SK-N-SH treated with all-trans-retinoic acid at 6 μM for 48 hours (cell line): ENCODE measurements around the gene INPP5E.

Experiments
- ATAC-seq: fragments of 200-7000 bp; cut with Tn5 transposase; 3 replicates; pipeline ENCODE4 v1.9.1; 2020; ENCODE audit warnings: mild to moderate bottlenecking, moderate library complexity
- ARNTL ChIP-seq: fragments of 450-650 bp; formaldehyde crosslinking; IDR thresholded peaks from 2 replicates; pipeline ENCODE4 v1.5.0; 2020; ENCODE audit warnings: low read depth, mild to moderate bottlenecking, moderate library complexity, borderline replicate concordance
- BACH2 ChIP-seq: fragments of 250-450 bp; sonication (Bioruptor Pico); IDR thresholded peaks from 2 replicates; pipeline ENCODE4 v1.9.0; 2021; ENCODE audit warnings: mild to moderate bottlenecking, borderline replicate concordance
- CSDC2 ChIP-seq: fragments of 250-450 bp; sonication (Bioruptor Pico); IDR thresholded peaks from 2 replicates; pipeline ENCODE4 v1.5.0; 2020; ENCODE audit warnings: mild to moderate bottlenecking, moderate library complexity
- CSRNP3 ChIP-seq: fragments of 250-450 bp; sonication (Bioruptor Pico); IDR thresholded peaks from 2 replicates; pipeline ENCODE4 v1.5.1; 2021; ENCODE audit warnings: mild to moderate bottlenecking, moderate library complexity
- ESRRG ChIP-seq: fragments of 250-450 bp; sonication (Bioruptor Pico); IDR thresholded peaks from 2 replicates; pipeline ENCODE4 v1.6.1; 2021; ENCODE audit warnings: mild to moderate bottlenecking
- GLIS3 ChIP-seq: fragments of 250-450 bp; sonication (Bioruptor Pico); IDR thresholded peaks from 2 replicates; pipeline ENCODE4 v1.5.0; 2020; ENCODE audit warnings: mild to moderate bottlenecking, moderate library complexity
- ISL1 ChIP-seq: fragments of 250-450 bp; sonication (Bioruptor Pico); IDR thresholded peaks from 2 replicates; pipeline ENCODE4 v2.1.2; 2022; ENCODE audit warnings: mild to moderate bottlenecking, moderate library complexity
- POU6F1 ChIP-seq: fragments of 250-450 bp; sonication (Bioruptor Pico); IDR thresholded peaks from 2 replicates; pipeline ENCODE4 v1.8.0; 2021; ENCODE audit warnings: low read depth, mild to moderate bottlenecking, moderate library complexity, borderline replicate concordance
- PPARA ChIP-seq: fragments of 250-450 bp; sonication (Bioruptor Pico); IDR thresholded peaks from 2 replicates; pipeline ENCODE4 v1.5.0; 2020; ENCODE audit warnings: mild to moderate bottlenecking, borderline replicate concordance
- SNAI2 ChIP-seq: fragments of 250-450 bp; sonication (Bioruptor Pico); IDR thresholded peaks from 2 replicates; pipeline ENCODE4 v1.5.0; 2020; ENCODE audit warnings: mild to moderate bottlenecking, moderate library complexity
- TCF4 ChIP-seq: fragments of 250-450 bp; sonication (Bioruptor Pico); IDR thresholded peaks from 2 replicates; pipeline ENCODE4 v1.8.0; 2021; ENCODE audit warnings: mild to moderate bottlenecking, moderate library complexity, borderline replicate concordance
- TOX ChIP-seq: fragments of 250-450 bp; sonication (Bioruptor Pico); IDR thresholded peaks from 2 replicates; pipeline ENCODE4 v1.8.0; 2021; ENCODE audit warnings: mild to moderate bottlenecking, moderate library complexity, borderline replicate concordance
- ZC3H10 ChIP-seq: fragments of 250-450 bp; sonication (Bioruptor Pico); IDR thresholded peaks from 2 replicates; pipeline ENCODE4 v1.5.1; 2021; ENCODE audit warnings: mild to moderate bottlenecking, moderate library complexity
- ZNF565 ChIP-seq: fragments of 450-650 bp; formaldehyde crosslinking; conservative IDR thresholded peaks from 2 replicates; pipeline ENCODE4 v1.5.0; 2020; ENCODE audit warnings: low read depth, mild to moderate bottlenecking, moderate library complexity
- ZNF70 ChIP-seq: fragments of 450-650 bp; formaldehyde crosslinking; IDR thresholded peaks from 2 replicates; pipeline ENCODE4 v1.5.0; 2020; ENCODE audit warnings: mild to moderate bottlenecking, moderate library complexity
- TF ChIP-seq, protein P1 (sequence below): fragments of 250-450 bp; sonication (Bioruptor Pico); IDR thresholded peaks from 2 replicates; pipeline ENCODE4 v1.8.0; 2020; ENCODE audit warnings: mild to moderate bottlenecking, moderate library complexity, borderline replicate concordance
- TF ChIP-seq, protein P2 (sequence below): fragments of 250-450 bp; sonication (Bioruptor Pico); IDR thresholded peaks from 2 replicates; pipeline ENCODE4 v1.5.1; 2020; ENCODE audit warnings: low read depth, mild to moderate bottlenecking, moderate library complexity
- TF ChIP-seq, protein P3 (sequence below): fragments of 250-450 bp; sonication (Bioruptor Pico); IDR thresholded peaks from 2 replicates; pipeline ENCODE4 v1.5.0; 2020; ENCODE audit warnings: mild to moderate bottlenecking, moderate library complexity

Gene INPP5E

GRCh38 chr9:136443687-136444086, 4.0 kb upstream of the INPP5E start (continued):
- TF ChIP-seq ZNF70 (CRISPR knock-in tag) (no peak), GLIS3 (no peak), PPARA (CRISPR knock-in tag) (no peak), ZNF565 (no peak), POU6F1 (CRISPR knock-in tag) (no peak), BACH2 (CRISPR knock-in tag) (no peak), CSDC2 (CRISPR knock-in tag) (no peak), ESRRG (CRISPR knock-in tag) (no peak), ZC3H10 (CRISPR knock-in tag) (no peak), ISL1 (CRISPR knock-in tag) (no peak)

DNA sequence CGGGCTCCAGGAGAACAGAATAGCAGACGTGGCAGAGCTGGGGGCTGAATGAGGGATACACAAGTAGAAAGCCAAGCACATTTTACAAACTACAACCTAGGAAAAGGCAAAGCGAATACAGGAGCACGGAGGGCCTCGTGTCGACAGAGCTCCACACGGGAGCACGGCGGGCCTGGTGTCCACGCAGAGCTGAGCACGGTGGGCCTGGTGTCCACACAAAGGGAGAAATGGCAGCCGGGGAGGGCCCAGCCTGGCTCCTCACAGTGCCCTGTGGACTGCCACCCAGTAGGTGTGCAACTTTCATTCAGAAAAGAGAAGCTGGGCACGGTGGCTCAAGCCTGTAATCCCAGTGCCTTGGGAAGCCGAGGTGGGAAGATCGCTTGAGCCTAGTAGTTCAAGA, 3.4 kb upstream of the INPP5E start:
- no peak for ATAC-seq
- TF ChIP-seq SNAI2 (CRISPR knock-in tag) (no peak), CSRNP3 (CRISPR knock-in tag) (no peak)

DNA sequence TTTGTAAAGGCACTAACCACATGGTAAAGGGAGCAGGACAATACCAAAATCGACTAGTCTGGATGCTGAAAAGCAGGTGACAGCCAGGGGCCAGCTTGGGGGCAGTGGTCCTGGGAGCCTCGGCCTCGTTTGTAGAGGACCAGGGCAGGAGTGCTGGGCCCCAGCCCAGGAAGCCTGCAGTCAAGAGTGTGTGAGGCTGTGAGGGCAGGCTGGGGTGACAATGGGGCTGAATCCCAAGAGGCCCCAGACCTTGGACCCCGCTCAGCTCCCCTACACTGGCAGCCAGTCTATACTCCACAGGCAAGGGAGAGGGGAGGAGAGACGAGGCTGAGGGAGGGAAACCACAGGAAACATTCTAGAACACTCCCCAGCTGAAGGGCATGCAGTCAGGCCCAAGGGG, 2.6 kb upstream of the INPP5E start:
- no peak for ATAC-seq
- TF ChIP-seq, protein P1, sequence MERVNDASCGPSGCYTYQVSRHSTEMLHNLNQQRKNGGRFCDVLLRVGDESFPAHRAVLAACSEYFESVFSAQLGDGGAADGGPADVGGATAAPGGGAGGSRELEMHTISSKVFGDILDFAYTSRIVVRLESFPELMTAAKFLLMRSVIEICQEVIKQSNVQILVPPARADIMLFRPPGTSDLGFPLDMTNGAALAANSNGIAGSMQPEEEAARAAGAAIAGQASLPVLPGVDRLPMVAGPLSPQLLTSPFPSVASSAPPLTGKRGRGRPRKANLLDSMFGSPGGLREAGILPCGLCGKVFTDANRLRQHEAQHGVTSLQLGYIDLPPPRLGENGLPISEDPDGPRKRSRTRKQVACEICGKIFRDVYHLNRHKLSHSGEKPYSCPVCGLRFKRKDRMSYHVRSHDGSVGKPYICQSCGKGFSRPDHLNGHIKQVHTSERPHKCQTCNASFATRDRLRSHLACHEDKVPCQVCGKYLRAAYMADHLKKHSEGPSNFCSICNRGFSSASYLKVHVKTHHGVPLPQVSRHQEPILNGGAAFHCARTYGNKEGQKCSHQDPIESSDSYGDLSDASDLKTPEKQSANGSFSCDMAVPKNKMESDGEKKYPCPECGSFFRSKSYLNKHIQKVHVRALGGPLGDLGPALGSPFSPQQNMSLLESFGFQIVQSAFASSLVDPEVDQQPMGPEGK (CRISPR knock-in tag) = no peak
- TF ChIP-seq CSRNP3 (CRISPR knock-in tag) (no peak), TCF4 (no peak), ESRRG (CRISPR knock-in tag) (no peak), SNAI2 (CRISPR knock-in tag) (no peak), PPARA (CRISPR knock-in tag) (no peak), ARNTL (CRISPR knock-in tag) (no peak), ZNF70 (CRISPR knock-in tag) (no peak), TOX (CRISPR knock-in tag) (no peak), CSDC2 (CRISPR knock-in tag) (no peak)
- TF ChIP-seq, protein P2, sequence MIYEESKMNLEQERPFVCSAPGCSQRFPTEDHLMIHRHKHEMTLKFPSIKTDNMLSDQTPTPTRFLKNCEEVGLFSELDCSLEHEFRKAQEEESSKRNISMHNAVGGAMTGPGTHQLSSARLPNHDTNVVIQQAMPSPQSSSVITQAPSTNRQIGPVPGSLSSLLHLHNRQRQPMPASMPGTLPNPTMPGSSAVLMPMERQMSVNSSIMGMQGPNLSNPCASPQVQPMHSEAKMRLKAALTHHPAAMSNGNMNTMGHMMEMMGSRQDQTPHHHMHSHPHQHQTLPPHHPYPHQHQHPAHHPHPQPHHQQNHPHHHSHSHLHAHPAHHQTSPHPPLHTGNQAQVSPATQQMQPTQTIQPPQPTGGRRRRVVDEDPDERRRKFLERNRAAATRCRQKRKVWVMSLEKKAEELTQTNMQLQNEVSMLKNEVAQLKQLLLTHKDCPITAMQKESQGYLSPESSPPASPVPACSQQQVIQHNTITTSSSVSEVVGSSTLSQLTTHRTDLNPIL (CRISPR knock-in tag) = no peak

- TF ChIP-seq, protein P3, sequence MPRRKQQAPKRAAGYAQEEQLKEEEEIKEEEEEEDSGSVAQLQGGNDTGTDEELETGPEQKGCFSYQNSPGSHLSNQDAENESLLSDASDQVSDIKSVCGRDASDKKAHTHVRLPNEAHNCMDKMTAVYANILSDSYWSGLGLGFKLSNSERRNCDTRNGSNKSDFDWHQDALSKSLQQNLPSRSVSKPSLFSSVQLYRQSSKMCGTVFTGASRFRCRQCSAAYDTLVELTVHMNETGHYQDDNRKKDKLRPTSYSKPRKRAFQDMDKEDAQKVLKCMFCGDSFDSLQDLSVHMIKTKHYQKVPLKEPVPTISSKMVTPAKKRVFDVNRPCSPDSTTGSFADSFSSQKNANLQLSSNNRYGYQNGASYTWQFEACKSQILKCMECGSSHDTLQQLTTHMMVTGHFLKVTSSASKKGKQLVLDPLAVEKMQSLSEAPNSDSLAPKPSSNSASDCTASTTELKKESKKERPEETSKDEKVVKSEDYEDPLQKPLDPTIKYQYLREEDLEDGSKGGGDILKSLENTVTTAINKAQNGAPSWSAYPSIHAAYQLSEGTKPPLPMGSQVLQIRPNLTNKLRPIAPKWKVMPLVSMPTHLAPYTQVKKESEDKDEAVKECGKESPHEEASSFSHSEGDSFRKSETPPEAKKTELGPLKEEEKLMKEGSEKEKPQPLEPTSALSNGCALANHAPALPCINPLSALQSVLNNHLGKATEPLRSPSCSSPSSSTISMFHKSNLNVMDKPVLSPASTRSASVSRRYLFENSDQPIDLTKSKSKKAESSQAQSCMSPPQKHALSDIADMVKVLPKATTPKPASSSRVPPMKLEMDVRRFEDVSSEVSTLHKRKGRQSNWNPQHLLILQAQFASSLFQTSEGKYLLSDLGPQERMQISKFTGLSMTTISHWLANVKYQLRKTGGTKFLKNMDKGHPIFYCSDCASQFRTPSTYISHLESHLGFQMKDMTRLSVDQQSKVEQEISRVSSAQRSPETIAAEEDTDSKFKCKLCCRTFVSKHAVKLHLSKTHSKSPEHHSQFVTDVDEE (CRISPR knock-in tag) = no peak
- ATAC-seq = no peak
These were observed 2.1 kb upstream of the INPP5E start for GRCh38 chr9:136441681-136442245.
